Inferior parietal cortex (tissue), 1 donor: Measurements from ENCODE around the gene PAQR8.
"Not testable (repeated sequence)": the region's sequence is repeated elsewhere in the genome, so short reads cannot be mapped to it uniquely, and the experiment has no call there.

ENCODE experiments used
- DNase-seq: peaks from one replicate; pipeline ENCODE4 v3.0.0-alpha.2; 2016; ENCODE audit errors: extremely low spot score

PAQR8 gene

GRCh38 chr6:52410979-52411378 lies 49.0 kb downstream of the PAQR8 start:
- DNase-seq, result no peak

GRCh38 chr6:52411911-52412310 lies 50.0 kb downstream of the PAQR8 start:
- no peak for DNase-seq

GRCh38 chr6:52415333-52415732 lies 53.4 kb downstream of the PAQR8 start:
- no peak for DNase-seq

- DNase-seq, result no peak
Measured at GRCh38 chr6:52415917-52416628, 54.1 kb downstream of the PAQR8 start.

GRCh38 chr6:52416629-52417151 lies 54.7 kb downstream of the PAQR8 start:
- peak; percentile 83 for DNase-seq

GRCh38 chr6:52417675-52418111 lies 55.7 kb downstream of the PAQR8 start:
- DNase-seq, result no peak

- no peak for DNase-seq
Measured at GRCh38 chr6:52418606-52419005, 56.7 kb downstream of the PAQR8 start.

GRCh38 chr6:52419809-52420667 lies 58.1 kb downstream of the PAQR8 start, which contains the start of gene EFHC1:
Gene EFHC1 (plus strand): TSS chr6:52420342. CDS start chr6:52420411, 69 bp downstream.
- peak; percentile 97 for DNase-seq

- peak; percentile 35 for DNase-seq
Measured at GRCh38 chr6:52420668-52421358, 58.9 kb downstream of the PAQR8 start.

GRCh38 chr6:52422156-52422555 lies 60.2 kb downstream of the PAQR8 start:
- no peak for DNase-seq

GRCh38 chr6:52423448-52423847 lies 61.5 kb downstream of the PAQR8 start:
- DNase-seq, result no peak

- no peak for DNase-seq
Measured at GRCh38 chr6:52423971-52424381, 62.0 kb downstream of the PAQR8 start.

- no peak for DNase-seq
Measured at GRCh38 chr6:52424513-52424912, 62.6 kb downstream of the PAQR8 start.

- no peak for DNase-seq
Measured at GRCh38 chr6:52426667-52427066, 64.7 kb downstream of the PAQR8 start.

GRCh38 chr6:52433294-52433693 lies 71.3 kb downstream of the PAQR8 start:
- DNase-seq, result not testable (repeated sequence)

GRCh38 chr6:52435345-52435744 lies 73.4 kb downstream of the PAQR8 start:
- no peak for DNase-seq

- DNase-seq, result no peak
Measured at GRCh38 chr6:52438926-52439325, 77.0 kb downstream of the PAQR8 start.

GRCh38 chr6:52454556-52454955 lies 92.6 kb downstream of the PAQR8 start:
- DNase-seq, result no peak

- DNase-seq, result no peak
Measured at GRCh38 chr6:52457096-52457495, 95.1 kb downstream of the PAQR8 start.
